Endothelial cell of umbilical vein (primary cell): ENCODE data around the gene DDHD1.

Source experiments
- EZH2 ChIP-seq: IDR thresholded peaks from 2 replicates; pipeline ENCODE4 v1.6.1; 2012; ENCODE audit warnings: borderline replicate concordance, low read depth, mild to moderate bottlenecking, moderate library complexity, low read length, inconsistent platforms; ENCODE audit not compliant: severe bottlenecking
- FOS ChIP-seq: IDR thresholded peaks from 2 replicates; pipeline ENCODE4 v1.6.1; 2011; ENCODE audit warnings: mild to moderate bottlenecking, low read length, moderate library complexity, borderline replicate concordance; ENCODE audit not compliant: insufficient read depth
- GATA2 ChIP-seq: IDR thresholded peaks from 2 replicates; pipeline ENCODE4 v1.7.0; 2011; ENCODE audit warnings: low read depth, mild to moderate bottlenecking, moderate library complexity, mixed read lengths, low read length; ENCODE audit not compliant: insufficient read length, insufficient read depth
- JUN ChIP-seq: IDR thresholded peaks from 2 replicates; pipeline ENCODE4 v1.6.1; 2011; ENCODE audit warnings: borderline replicate concordance, low read depth; ENCODE audit not compliant: insufficient read length, insufficient read depth
- MYC ChIP-seq: IDR thresholded peaks from one replicate; pipeline ENCODE4 v1.6.1; 2011; ENCODE audit warnings: mild to moderate bottlenecking, low read depth, low read length
- POLR2A ChIP-seq: IDR thresholded peaks from 2 replicates; pipeline ENCODE4 v1.6.1; 2012; ENCODE audit warnings: low read depth, mild to moderate bottlenecking, control low read depth, low read length
- POLR2AphosphoS5 ChIP-seq: IDR thresholded peaks from 2 replicates; pipeline ENCODE4 v1.6.1; 2012; ENCODE audit warnings: low read depth, mild to moderate bottlenecking, control low read depth, low read length, moderate library complexity; ENCODE audit not compliant: insufficient read depth
- TF ChIP-seq, protein P1 (sequence below), 2 donors: IDR thresholded peaks; 1 replicate in 1 of 2; 2 replicates in 1 of 2; pipeline ENCODE4 v1.5.1; 2011; ENCODE audit warnings: low read length in 2 of 2, mild to moderate bottlenecking in 2 of 2, moderate library complexity in 2 of 2, control low read depth in 1 of 2, inconsistent platforms in 1 of 2, low read depth in 1 of 2; ENCODE audit not compliant: insufficient read depth in 1 of 2; ENCODE audit errors: extremely low read depth in 1 of 2
- TF ChIP-seq, protein P2 (sequence below): IDR thresholded peaks from 2 replicates; pipeline ENCODE4 v1.6.1; 2011; ENCODE audit not compliant: insufficient read depth, insufficient read length

DNA sequence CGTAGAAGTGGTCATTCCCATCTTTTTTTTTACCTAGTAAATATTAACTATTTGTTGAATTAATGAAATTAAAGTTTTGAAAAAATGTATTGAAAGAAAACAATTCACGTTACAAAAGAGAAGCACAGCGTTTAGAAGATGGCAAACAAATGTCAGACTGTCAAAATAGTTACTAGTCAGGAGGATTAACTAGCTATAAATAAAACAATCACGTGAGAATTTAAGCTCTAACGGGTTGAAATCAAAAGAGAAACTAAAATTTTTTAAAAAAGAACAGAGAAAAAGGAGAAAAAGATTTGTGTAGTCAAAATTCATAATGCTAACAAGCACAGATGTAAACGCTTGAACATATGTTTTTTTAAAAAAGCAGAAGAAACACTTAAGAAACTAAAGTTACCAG is 26.4 kb downstream of the DDHD1 start:
- TF ChIP-seq, protein P1, sequence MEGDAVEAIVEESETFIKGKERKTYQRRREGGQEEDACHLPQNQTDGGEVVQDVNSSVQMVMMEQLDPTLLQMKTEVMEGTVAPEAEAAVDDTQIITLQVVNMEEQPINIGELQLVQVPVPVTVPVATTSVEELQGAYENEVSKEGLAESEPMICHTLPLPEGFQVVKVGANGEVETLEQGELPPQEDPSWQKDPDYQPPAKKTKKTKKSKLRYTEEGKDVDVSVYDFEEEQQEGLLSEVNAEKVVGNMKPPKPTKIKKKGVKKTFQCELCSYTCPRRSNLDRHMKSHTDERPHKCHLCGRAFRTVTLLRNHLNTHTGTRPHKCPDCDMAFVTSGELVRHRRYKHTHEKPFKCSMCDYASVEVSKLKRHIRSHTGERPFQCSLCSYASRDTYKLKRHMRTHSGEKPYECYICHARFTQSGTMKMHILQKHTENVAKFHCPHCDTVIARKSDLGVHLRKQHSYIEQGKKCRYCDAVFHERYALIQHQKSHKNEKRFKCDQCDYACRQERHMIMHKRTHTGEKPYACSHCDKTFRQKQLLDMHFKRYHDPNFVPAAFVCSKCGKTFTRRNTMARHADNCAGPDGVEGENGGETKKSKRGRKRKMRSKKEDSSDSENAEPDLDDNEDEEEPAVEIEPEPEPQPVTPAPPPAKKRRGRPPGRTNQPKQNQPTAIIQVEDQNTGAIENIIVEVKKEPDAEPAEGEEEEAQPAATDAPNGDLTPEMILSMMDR (IDR thresholded peaks at IDR 0.05; ENCODE audit: extremely low read depth in 1 of 2, insufficient read depth in 1 of 2, low read depth in 1 of 2, low read length in 2 of 2) = no peak
- TF ChIP-seq EZH2 = no peak
- no peak for TF ChIP-seq GATA2
- TF ChIP-seq POLR2A = no peak
- no peak for TF ChIP-seq POLR2AphosphoS5
- TF ChIP-seq MYC = no peak
- TF ChIP-seq, protein P2, sequence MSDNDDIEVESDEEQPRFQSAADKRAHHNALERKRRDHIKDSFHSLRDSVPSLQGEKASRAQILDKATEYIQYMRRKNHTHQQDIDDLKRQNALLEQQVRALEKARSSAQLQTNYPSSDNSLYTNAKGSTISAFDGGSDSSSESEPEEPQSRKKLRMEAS = no peak
- TF ChIP-seq JUN = no peak
- TF ChIP-seq FOS = no peak
